NCI-H446 treated with DMSO at 0.1 percent for 48 hours (cell line): ENCODE measurements around the gene NOXO1.
"Not testable (repeated sequence)": the region's sequence is repeated elsewhere in the genome, so short reads cannot be mapped to it uniquely, and the experiment has no call there.

ENCODE experiments used
- DNase-seq: peaks from one replicate; lab custom pipeline; 2025; lab: John Stamatoyannopoulos, UW

The NOXO1 gene, protein sequence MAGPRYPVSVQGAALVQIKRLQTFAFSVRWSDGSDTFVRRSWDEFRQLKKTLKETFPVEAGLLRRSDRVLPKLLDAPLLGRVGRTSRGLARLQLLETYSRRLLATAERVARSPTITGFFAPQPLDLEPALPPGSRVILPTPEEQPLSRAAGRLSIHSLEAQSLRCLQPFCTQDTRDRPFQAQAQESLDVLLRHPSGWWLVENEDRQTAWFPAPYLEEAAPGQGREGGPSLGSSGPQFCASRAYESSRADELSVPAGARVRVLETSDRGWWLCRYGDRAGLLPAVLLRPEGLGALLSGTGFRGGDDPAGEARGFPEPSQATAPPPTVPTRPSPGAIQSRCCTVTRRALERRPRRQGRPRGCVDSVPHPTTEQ

DNA sequence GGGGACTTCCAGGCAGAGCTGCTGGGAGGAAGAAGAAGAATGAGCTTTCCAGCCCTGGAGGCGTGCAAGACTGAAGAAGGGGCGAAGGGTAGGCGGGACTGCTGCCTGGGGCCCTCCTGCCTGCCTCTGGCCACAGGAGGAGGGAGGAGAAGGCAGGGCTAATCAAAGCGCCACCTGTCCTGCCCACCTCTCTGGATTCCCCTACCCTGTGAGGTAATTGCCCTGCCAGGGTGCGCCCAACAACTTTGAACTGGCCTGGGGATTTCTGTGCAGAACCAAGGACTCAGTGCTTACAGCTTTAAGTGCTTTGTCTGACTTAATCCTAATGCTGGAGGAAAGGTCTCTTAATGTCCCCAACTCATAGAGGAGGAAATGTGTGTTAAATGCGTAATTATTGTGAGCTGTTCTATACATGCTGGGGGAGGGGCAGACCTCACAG lies at the start of gene NOXO1:
Gene NOXO1 (minus strand): TSS at position 72 of the 439 bp plus-strand sequence. CDS start 290 bp downstream, outside the sequence.
- DNase-seq: no peak

DNA sequence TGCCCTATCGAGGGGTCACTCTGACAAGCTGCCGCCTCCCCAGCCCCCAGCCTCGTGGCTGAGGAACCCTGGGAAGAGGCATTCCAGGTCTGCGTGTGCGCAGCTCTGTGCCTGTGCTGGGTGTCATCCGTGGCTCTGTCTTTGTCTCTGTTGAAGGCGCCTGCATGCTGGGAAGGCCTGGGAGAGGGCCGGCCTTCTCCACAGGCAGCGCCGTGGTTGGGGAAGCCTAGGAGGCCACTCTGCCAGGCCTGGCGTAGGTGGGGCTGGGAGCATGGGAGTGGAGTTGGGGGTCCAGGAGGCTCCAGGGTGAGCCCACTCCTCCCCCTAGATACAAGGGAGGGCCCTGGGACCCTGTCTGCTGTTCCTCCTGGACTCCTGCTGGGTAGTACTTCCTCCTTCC lies 48.8 kb upstream of the NOXO1 start:
- no peak for DNase-seq

DNA sequence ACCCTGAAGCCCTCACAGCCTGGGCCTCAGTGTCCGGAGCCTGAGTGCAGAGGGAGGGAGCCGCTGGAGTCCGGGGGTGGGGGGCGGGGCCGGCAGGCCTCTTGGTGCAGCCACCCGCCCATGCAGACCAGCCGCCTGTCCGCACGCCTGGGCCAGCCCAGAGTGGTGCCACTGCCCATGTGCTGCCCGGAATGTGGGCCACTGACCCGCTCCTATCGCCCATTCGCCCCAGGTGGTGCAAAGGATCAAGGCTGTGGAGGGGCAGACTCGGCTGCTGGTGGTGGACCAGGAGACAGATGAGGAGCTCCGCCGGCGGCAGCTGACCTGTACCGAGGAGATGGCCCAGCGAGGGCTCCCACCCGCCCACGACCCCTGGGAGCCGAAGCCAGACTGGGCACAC lies 48.1 kb upstream of the NOXO1 start:
- DNase-seq: no peak

DNA sequence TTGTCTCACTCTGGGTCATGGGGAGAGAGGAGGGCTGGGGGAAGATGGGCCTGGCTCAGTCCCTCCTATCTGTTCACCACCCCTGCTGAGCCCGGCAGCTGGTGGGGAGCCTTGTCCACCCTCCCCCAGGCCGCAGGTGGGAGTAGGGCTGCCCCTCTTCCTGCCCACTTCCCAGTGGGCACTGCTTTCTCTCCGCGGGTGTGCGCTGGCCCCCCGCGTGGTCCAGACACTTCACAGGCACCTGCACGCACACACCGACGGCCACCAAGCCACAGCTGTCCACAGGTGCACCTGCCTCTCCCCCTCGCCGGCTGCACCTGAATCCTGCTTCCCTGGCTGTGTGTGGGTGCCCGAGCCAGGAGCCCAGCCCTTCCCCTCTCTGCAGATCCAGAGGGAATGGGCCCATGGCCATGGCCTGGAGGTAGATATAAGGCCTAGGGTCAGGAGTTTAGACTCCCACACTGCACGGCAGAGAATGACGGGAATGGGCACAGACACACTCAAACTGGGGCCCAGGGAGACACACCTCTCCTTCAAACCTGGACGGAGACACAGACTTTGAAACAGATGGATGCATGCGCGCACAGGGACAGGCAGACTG lies 47.5 kb upstream of the NOXO1 start:
- DNase-seq: no peak

DNA sequence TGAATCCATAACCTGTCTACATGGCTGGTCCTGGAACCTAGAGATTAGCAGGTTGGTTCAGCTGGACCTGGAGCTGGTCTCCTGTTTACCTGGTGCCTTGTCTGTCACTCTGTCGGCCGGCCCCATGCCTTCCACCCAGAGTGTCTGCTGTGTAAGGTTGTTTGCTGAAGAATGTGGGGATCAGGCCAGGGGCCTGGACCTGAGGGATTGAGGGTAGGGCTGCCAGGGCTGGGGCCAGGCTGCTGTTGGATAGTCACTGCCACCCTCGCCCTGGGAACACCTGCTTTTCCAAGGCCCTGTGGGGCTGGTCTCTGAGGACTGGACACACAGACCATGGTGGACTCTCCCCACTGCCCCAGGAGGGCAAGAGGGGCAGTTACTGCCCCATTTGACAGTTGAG lies 46.9 kb upstream of the NOXO1 start:
- no peak for DNase-seq

DNA sequence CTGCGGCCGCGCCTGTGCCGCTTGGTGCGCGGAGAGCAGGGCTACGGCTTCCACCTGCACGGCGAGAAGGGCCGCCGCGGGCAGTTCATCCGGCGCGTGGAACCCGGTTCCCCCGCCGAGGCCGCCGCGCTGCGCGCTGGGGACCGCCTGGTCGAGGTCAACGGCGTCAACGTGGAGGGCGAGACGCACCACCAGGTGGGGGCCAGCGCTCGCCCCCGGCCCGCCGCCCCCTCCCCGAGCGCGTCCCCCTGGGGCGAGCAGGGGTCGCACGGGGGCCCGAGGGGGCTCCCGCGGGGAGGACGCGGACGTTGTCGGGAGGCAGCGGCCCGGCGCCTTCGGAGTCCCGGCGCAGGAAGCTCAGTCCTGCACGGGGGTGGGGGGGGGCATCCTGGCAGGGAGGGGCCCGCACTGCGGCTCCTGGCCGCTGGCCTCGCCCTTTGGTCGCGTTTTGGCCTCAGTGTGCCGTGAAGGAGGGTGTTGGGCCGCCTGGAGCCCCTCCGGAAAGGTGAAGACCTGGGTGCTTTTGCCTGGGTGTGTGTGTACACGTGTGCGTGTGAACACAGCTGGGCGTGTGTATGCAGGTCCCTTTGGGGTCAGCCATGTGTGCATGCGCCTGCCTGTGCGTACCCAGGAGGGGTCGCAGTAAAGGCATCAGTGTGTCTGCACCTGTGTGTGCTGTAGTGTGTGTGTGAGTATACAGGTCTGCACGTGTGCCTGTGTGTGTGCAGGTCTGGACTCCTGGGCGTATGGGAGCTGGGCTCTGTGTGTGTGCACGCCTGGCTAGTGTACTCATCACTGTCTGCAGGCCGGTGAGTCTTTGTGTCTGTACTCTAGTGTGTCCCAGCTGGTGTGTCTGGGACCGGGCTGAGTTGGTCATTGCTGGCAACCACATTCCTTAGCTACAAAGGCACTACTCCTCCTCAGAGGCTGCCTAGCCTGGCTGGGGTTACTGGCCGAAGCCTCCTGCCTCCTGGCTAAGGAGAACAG lies 46.0 kb upstream of the NOXO1 start:
- DNase-seq: no peak

DNA sequence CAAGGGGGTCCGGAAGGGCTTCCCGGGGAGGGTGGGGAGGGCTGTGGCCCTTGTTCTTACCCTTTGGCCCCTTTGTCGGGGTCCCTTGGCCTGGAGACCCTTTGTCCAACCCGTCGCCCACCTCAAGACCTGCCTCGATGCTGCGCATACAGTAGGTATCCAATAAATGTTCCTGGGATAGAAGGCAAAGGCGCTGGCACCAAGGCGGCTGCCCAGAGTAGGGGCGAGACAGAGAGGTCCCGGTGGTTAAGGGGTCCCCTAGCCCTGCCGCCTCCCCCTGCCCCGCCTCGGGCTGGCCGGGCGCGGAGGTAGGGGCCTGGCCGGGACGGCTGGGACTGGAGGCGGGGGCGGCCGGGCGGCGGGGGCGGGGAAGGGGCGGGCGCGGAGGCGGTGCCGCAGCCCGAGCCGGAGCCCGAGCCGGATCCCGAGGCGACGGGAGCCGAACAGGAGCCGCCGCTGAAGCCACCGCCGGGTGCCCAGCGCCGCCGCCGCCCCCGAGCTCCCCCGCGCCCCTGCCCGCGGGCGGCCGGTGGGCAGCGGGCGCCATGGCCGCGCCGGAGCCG lies 45.3 kb upstream of the NOXO1 start, which contains the start of gene NHERF2:
Gene NHERF2 (plus strand): TSS at position 442 of the 563 bp plus-strand sequence. CDS start 104 bp downstream, at position 546.
- no peak for DNase-seq

DNA sequence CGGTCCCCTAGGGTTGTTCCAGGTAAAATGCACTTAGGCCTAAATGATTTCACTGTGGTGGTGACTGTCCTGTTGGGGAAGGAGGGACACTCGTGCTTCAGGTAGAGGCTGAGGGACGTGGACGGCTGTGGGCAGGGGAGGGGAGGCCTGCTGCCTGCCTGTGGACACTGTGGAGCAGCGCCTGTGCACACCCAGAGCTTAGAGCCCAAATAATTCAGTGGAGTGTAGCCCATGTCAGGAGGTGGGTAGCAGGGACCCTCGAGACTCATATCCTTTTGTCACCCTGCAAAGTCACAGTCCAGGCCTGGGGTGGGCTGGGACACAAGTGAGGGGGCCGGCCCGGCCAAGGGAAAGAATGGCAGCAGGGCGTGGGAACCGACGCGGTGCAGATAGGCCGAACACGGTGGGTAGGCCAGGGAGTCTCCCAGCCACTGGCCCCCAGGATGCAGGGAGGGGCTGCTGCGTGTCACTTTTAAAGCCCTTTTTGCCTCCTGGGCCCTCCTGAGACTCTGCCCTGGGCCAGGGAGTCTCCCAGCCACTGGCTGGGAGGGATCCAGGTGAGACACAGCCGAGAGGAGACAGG lies 44.7 kb upstream of the NOXO1 start:
- DNase-seq: no peak

DNA sequence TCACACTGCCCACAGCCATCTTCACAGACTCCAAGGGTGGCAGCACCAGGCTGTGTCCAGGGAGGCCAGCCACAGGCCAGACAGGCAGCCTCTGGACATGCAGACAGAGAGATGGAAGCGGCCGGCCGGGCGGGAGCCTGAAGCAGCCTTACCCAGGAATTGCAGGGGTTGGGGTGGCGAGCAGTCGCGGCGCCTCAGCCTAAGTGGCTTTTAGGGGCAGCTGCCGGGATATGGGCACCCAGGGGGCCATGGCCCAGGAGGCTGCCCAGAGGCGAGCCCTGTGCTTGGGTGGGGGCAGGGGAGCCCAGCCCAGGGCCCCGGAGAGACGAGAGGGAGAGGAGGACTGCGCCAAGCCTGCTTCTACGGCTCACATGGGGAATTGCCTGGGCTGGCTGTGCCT lies 44.0 kb upstream of the NOXO1 start:
- no peak for DNase-seq

DNA sequence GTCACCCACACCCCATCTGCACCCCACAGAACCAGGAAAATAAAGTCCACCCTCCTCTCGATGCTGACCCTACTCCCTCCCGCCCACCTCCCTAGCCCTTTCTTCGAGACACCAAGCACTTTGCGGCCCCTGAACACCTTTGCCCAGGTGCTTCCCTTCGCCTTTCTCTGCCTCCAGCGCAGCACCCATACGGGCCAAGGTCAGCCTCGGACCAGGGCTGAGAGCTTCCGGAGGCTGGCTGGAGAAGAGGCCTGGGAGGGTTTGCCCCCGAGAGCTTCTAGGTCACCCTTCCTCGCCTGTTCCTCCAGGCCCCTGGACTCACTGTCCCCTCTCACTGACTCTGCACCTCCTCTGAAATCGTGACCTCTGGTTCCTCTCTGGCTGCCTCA lies 42.8 kb upstream of the NOXO1 start:
- no peak for DNase-seq

DNA sequence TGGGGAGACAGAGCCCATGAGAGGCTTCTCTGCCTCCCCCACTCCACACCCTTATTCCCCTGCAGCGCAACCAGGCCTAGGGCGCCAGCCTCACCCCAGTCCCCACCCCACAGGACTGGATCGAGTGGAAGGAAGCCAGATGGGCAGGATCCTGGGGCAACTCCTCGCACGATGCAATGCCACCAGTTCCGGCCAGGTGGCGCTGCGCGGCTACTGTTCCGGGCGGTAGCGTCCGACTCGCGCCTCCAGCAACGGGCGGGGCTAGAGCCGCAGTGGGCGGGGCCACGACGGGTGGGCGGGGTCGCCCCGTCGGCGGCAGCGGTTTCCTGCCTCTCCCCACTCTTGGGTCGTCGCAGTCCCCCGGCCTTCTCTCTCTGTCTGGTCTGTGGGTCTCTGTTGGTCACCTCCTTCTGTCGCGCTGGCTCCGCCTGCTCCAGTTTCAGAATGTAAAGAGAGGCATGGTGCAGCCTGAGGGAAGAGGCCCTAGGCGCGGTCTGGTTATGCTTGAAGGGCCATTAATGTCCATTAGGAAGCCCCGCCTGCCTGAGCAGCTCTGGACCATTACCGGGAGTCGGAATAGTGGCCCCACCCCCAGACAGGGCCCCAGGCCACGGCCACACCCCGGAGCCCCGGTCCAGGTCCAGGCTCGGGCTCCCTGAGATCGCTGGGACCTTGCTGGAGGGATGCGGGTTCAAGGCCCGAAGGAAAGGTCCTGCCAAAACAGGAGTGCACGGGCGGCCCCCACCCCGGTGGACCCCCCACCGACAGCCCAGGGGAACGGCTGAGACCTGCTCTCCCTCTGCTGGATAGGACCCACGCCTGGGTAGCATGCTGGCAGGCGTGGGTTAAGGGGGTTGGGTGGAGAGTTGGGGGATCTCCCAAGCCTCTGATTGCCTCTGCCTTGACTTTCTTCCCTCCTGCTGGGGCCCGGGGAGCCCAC lies 42.1 kb upstream of the NOXO1 start:
- peak; percentile 51 for DNase-seq

DNA sequence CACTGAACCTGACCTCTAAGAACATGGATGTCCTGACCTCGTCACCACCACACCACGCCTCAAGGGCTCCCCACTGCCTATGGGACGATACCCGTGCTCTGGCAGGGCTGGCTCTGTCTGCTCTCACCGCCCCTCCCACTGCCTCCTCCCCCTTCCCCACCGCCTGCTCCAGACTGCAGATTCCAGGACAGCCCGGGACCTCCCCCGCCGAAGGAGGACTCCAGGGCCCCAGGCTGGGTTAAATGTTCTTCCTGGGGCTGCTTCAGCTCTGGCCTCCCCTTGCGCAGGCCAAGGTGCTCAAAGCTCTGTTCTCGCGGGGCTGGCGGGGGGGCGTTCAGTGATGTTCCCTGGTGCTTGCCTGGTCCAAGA lies 41.4 kb upstream of the NOXO1 start:
- DNase-seq: no peak

DNA sequence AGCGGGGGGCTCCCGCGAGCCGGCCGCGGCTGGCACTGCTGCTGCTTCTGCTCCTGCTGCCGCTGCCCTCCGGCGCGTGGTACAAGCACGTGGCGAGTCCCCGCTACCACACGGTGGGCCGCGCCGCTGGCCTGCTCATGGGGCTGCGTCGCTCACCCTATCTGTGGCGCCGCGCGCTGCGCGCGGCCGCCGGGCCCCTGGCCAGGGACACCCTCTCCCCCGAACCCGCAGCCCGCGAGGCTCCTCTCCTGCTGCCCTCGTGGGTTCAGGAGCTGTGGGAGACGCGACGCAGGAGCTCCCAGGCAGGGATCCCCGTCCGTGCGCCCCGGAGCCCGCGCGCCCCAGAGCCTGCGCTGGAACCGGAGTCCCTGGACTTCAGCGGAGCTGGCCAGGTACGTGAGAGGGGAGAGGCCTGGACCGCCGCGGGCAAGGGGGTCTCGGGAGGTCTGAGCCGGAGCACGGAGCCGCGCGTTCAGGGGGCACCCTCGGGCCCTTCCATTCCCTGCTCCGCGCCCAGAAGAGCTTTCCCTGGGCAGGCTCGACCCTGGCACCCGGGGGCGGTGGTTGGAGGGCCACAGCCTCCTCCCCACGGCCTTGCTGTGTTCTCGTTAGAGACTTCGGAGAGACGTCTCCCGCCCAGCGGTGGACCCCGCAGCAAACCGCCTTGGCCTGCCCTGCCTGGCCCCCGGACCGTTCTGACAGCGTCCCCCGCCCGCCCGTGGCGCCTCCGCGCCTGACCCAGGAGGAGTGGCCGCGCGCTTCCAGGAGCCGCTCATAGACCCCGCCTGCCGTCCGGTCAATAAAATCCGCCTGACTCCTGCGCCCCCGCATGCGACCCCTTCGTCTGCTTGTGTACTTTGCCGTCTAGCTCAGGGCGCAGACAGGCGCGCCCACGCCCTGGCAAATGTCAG lies 38.9 kb upstream of the NOXO1 start:
- DNase-seq: no peak

DNA sequence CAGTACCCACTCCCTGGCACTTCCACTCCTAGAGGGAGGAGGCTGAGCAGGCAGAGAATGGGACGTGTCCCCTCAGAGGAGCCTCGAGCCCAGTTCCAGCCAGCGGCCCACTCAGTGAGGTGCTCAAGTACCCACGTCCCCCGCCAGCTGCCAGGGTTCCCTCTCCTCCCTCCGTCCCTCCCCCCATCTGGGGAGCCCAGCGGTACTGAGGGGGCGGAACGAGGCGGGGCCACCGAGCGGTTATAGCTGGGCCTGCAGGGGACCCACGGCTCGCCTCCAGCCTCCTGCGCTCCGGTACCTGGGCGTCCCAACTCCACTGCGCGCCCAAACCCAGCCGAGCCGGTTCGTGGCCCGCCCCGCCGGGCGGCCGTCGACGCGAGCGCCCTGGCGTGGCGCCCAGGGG lies 38.2 kb upstream of the NOXO1 start, which contains the start of gene NPW:
Gene NPW (plus strand): TSS at position 268 of the 403 bp plus-strand sequence.
- DNase-seq: no peak

DNA sequence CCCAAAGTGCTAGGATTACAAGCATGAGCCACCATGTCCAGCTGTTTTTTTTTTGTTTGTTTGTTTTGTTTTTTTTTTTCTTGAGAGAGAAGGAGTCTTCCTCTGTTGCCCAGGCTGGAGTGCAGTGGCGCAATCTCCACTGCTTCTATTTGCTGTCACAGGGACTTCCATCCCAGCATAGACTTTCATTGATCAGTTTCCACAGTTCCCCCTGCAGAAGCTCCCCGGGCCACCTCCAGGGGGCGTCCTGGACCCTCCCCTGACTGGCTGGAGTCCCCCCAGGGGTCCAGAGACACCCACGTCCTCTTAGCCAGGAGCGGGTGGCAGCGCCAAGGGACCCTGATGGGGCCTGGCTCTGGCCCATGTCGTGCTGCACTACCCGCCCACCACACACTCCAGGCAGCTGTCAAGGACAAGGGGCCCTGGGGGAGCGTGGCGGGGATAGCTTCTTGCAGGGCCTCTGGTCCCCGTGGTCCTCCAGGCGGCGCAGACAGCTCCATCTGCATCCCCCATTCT lies 35.2 kb upstream of the NOXO1 start:
- DNase-seq: no peak

DNA sequence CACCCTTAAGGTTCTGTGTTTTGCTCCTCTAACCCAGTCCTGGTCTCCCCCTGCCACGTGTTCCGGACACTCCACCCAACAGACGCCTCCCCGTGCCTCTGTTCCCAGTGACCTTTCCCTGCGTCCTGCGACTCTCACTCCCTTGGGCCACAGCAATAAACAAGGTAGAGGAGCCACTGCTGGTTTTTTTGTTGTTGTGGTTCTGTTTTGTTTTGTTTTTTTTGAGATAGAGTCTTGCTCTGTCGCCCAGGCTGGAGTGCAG lies 34.6 kb upstream of the NOXO1 start:
- DNase-seq: no peak

DNA sequence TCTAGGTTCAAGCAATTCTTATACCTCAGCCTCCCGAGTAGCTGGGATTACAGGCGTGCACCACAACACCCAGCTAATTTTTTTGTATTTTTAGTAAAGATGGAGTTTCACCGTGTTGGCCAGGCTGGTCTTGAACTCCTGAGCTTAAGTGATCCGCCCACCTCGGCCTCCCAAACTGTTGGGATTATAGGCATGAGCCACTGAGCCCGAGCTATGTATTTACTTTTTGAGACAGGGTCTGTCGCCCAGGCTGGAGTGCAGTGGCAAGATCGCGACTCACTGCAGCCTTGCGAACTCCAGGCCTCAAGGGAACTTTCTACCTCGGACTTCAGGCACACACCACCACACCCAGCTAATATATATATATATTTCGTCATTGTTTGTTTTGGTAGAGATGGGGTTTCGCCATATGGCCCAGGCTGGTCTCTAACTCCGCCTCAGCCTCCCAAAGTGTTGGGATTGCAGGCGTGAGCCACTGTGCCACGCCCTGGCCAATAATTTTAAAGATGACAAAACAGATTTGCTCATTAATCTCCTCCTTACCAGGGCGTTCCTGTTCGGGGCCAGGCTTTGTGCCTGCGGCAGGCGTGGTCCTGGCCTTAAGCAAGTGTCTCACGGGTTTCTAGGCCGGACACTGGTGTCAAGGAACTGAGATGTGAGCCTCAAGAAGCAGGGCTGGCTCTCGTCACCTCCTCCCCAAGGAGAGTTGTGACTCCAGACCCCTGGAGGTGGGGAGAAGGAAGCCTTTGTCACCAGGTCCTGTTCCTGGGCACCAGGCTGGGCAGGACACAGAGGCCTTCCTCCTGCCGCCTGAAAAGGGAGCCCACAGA lies 34.1 kb upstream of the NOXO1 start:
- DNase-seq: no peak

DNA sequence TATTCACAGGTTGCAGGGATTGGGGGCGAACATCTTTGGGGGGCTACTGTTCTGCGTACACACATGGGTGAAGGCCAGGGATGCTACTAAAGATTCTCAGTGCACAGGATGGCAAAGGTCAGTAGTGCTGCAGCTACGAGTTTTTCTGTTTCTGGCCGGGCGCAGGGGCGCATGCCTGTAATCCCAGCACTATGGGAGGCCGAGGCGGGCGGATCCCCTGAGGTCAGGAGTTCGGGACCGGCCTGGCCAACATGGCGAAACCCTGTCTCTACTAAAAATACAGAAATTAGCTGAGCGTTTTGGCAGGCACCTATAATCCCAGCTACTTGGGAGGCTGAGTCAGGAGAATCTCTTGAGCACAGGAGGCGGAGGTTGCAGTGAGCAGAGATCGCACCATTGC lies 32.3 kb upstream of the NOXO1 start:
- no peak for DNase-seq

DNA sequence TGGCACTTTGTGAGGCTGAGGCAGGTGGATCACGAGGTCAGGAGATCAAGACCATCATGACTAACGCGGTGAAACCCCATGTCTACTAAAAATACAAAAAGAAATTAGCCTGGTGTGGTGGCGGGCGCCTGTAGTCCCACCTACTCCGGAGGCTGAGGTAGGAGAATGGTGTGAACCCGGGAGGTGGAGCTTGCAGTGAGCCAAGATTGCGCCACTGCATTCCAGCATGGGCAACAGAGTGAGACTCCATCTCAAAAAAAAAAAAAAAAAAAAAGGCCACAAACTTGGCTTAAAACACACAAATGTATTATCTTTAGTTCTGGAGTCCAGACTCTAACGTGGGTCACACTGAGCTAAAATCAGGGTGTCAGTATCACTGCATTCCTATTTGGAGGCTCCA lies 30.5 kb upstream of the NOXO1 start:
- not testable (repeated sequence) for DNase-seq
